H9 (cell line): ENCODE results near the gene MAP1LC3B. TPM values are rescaled to one million over a fixed set of nuclear protein-coding genes. Genes with fewer than 3 reads are reported as not detected.

Experiments
- DNase-seq: peaks from one replicate; pipeline ENCODE4 v3.0.0-alpha.2; 2017
- H2AFZ ChIP-seq: one replicate; pipeline ENCODE4 v1.6.1; 2013; ENCODE audit warnings: mild to moderate bottlenecking, low read length, control low read depth, moderate library complexity
- H2AK5ac ChIP-seq: 2 replicates; pipeline ENCODE4 v1.6.1; 2013; ENCODE audit warnings: low read length, control low read depth, mixed read lengths; ENCODE audit not compliant: insufficient read length
- H2BK120ac ChIP-seq: one replicate; pipeline ENCODE4 v1.6.1; 2013; ENCODE audit warnings: low read depth, mild to moderate bottlenecking, low read length, control low read depth, inconsistent platforms; ENCODE audit not compliant: poor library complexity, severe bottlenecking
- H2BK12ac ChIP-seq: 2 replicates; pipeline ENCODE4 v1.6.1; 2013; ENCODE audit warnings: low read length, control low read depth, mixed read lengths, low read depth; ENCODE audit not compliant: insufficient read length
- H2BK15ac ChIP-seq: 2 replicates; pipeline ENCODE4 v1.6.1; 2013; ENCODE audit warnings: low read depth, low read length, control low read depth
- H2BK20ac ChIP-seq: one replicate; pipeline ENCODE4 v1.6.1; 2013; ENCODE audit warnings: low read depth, mild to moderate bottlenecking, low read length, control low read depth, inconsistent platforms; ENCODE audit not compliant: poor library complexity, severe bottlenecking
- H2BK5ac ChIP-seq: 2 replicates; pipeline ENCODE4 v1.6.1; 2013; ENCODE audit warnings: low read length, control low read depth, mixed read lengths; ENCODE audit not compliant: insufficient read length
- H3K14ac ChIP-seq: 2 replicates; pipeline ENCODE4 v1.6.1; 2013; ENCODE audit warnings: low read length, control low read depth; ENCODE audit not compliant: insufficient read depth
- H3K18ac ChIP-seq: 2 replicates; pipeline ENCODE4 v1.6.1; 2013; ENCODE audit warnings: low read depth, mild to moderate bottlenecking, mixed read lengths, low read length, control low read depth; ENCODE audit not compliant: insufficient read length
- H3K23ac ChIP-seq: 2 replicates; pipeline ENCODE4 v1.6.1; 2013; ENCODE audit warnings: low read length, control low read depth, mixed read lengths, low read depth; ENCODE audit not compliant: insufficient read length
- H3K23me2 ChIP-seq: 2 replicates; pipeline ENCODE4 v1.6.1; 2013; ENCODE audit warnings: low read depth, mild to moderate bottlenecking, mixed read lengths, low read length, control low read depth; ENCODE audit not compliant: insufficient read length, poor library complexity, severe bottlenecking
- H3K27ac ChIP-seq: 2 replicates; pipeline ENCODE4 v1.5.1; 2013; ENCODE audit warnings: low read length, control low read depth, mixed read lengths, low read depth; ENCODE audit not compliant: insufficient read length
- H3K27me3 ChIP-seq: 2 replicates; pipeline ENCODE4 v1.6.1; 2013; ENCODE audit warnings: low read length, control low read depth, inconsistent platforms; ENCODE audit not compliant: insufficient read depth
- H3K4ac ChIP-seq: 2 replicates; pipeline ENCODE4 v1.6.1; 2013; ENCODE audit warnings: low read depth, mild to moderate bottlenecking, control low read depth, inconsistent platforms, low read length, moderate library complexity
- H3K4me1 ChIP-seq: 2 replicates; pipeline ENCODE4 v1.6.1; 2013; ENCODE audit warnings: low read length, control low read depth, inconsistent platforms; ENCODE audit not compliant: insufficient read depth
- H3K4me2 ChIP-seq: 2 replicates; pipeline ENCODE4 v1.6.1; 2013; ENCODE audit warnings: low read length, control low read depth, mixed read lengths; ENCODE audit not compliant: insufficient read length, insufficient read depth
- H3K56ac ChIP-seq: 2 replicates; pipeline ENCODE4 v1.6.1; 2013; ENCODE audit warnings: low read depth, mild to moderate bottlenecking, mixed read lengths, low read length, control low read depth; ENCODE audit not compliant: insufficient read length
- H3K79me1 ChIP-seq: 2 replicates; pipeline ENCODE4 v1.6.1; 2013; ENCODE audit warnings: low read depth, mild to moderate bottlenecking, moderate library complexity, low read length, control low read depth, inconsistent platforms; ENCODE audit not compliant: insufficient read depth, poor library complexity, severe bottlenecking
- H3K79me2 ChIP-seq: 2 replicates; pipeline ENCODE4 v1.6.1; 2013; ENCODE audit warnings: low read length, control low read depth, inconsistent platforms; ENCODE audit not compliant: insufficient read depth
- H3K9ac ChIP-seq: 2 replicates; pipeline ENCODE4 v1.6.1; 2013; ENCODE audit warnings: low read length, control low read depth, mixed read lengths; ENCODE audit not compliant: insufficient read length; ENCODE audit errors: extremely low read depth
- H3K9me3 ChIP-seq: one replicate; pipeline ENCODE4 v1.6.1; 2013; ENCODE audit warnings: low read depth, low read length, inconsistent platforms; ENCODE audit not compliant: control insufficient read depth
- H3T11ph ChIP-seq: one replicate; pipeline ENCODE4 v1.6.1; 2013; ENCODE audit warnings: mild to moderate bottlenecking, low read length, control low read depth, inconsistent platforms
- H4K20me1 ChIP-seq: one replicate; pipeline ENCODE4 v1.6.1; 2013; ENCODE audit not compliant: control insufficient read depth, insufficient read length, insufficient read depth
- H4K5ac ChIP-seq: 2 replicates; pipeline ENCODE4 v1.6.1; 2013; ENCODE audit warnings: low read depth, mild to moderate bottlenecking, mixed read lengths, low read length, control low read depth; ENCODE audit not compliant: insufficient read length
- H4K8ac ChIP-seq: replicated peaks from 2 replicates; pipeline ENCODE4 v1.6.1; 2013; ENCODE audit warnings: low read length, control low read depth, mixed read lengths, low read depth; ENCODE audit not compliant: insufficient read length
- H4K91ac ChIP-seq: 2 replicates; pipeline ENCODE4 v1.6.1; 2013; ENCODE audit warnings: low read depth, mild to moderate bottlenecking, moderate library complexity, mixed read lengths, low read length, control low read depth; ENCODE audit not compliant: insufficient read length
- H3K27ac Mint-ChIP-seq, 3 experiments: 2 replicates in 2 of 3; 3 replicates in 1 of 3; pipeline ENCODE4 v1.8.0; 2020 to 2021; ENCODE audit warnings: mixed read lengths in 3 of 3, mild to moderate bottlenecking in 1 of 3, moderate library complexity in 1 of 3
- H3K27me3 Mint-ChIP-seq: 2 replicates; pipeline ENCODE4 v1.8.0; 2021; ENCODE audit warnings: low read depth, mild to moderate bottlenecking, moderate library complexity, mixed read lengths
- H3K36me3 Mint-ChIP-seq, 3 experiments: 2 replicates in 2 of 3; 3 replicates in 1 of 3; pipeline ENCODE4 v1.8.0; 2020 to 2021; ENCODE audit warnings: low read depth in 3 of 3, mixed read lengths in 3 of 3; ENCODE audit not compliant: insufficient read depth in 1 of 3
- H3K4me1 Mint-ChIP-seq, 2 experiments: 2 replicates each; pipeline ENCODE4 v1.8.0; 2020; ENCODE audit warnings: mixed read lengths in 2 of 2
- H3K4me3 Mint-ChIP-seq, 2 experiments: 2 replicates in 1 of 2; 3 replicates in 1 of 2; pipeline ENCODE4 v1.8.0; 2020 to 2021; ENCODE audit warnings: mild to moderate bottlenecking in 2 of 2, mixed read lengths in 2 of 2, moderate library complexity in 1 of 2
- H3K9me3 Mint-ChIP-seq, 2 experiments: 2 replicates in 1 of 2; 3 replicates in 1 of 2; pipeline ENCODE4 v1.8.0; 2020; ENCODE audit warnings: mild to moderate bottlenecking in 2 of 2, mixed read lengths in 2 of 2, moderate library complexity in 1 of 2
- WGBS: extraction: QIAGEN DNeasy Blood & Tissue Kit; methylation state at CpG from one replicate; pipeline ENCODE4 v1.1.7; 2013; ENCODE audit warnings: missing lambda C conversion rate, low lambda C conversion rate, mixed read lengths; ENCODE audit not compliant: insufficient read length; ENCODE audit errors: extremely low coverage; 5-methylcytosine and 5-hydroxymethylcytosine counted together
- total RNA-seq: library from RNA; stranded (reverse); gene quantifications from 2 replicates; pipeline ENCODE4 v1.2.1, GENCODE V29; 2021
- TF ChIP-seq, protein P1 (sequence below): fragments of 200-600 bp; sonication (generic); conservative IDR thresholded peaks from 3 replicates; pipeline ENCODE4 v1.8.0; 2021; ENCODE audit warnings: antibody characterized with exemption, mild to moderate bottlenecking

The MAP1LC3B gene
- total RNA-seq, 1 experiment from 2014 or later = 47.1 TPM

- Histone ChIP-seq H3K4me1 (no peaks in the 10 kb centered on the region), H3K4ac (no peak overlapping the region), H3K56ac (no peak overlapping the region), H3K27ac (no peak overlapping the region), H3K9ac (no peak overlapping the region), H3K14ac (no peak overlapping the region), H3K23me2 (no peaks in the 10 kb centered on the region), H3K79me2 (no peaks in the 10 kb centered on the region), H3K18ac (no peak overlapping the region), H2BK120ac (no peak overlapping the region), H3K23ac (no peak overlapping the region), H2BK5ac (no peak overlapping the region), H2BK20ac (no peak overlapping the region), H4K20me1 (no peaks in the 10 kb centered on the region), H2AFZ (no peak overlapping the region), H3T11ph (no peak overlapping the region), H2BK15ac (no peak overlapping the region), H2AK5ac (no peak overlapping the region), H4K91ac (no peak overlapping the region), H3K79me1 (no peaks in the 10 kb centered on the region), H3K9me3 (no peaks in the 10 kb centered on the region), H2BK12ac (no peak overlapping the region), H4K8ac (no peak overlapping the region), H3K4me2 (no peak overlapping the region), H3K27me3 (no peaks in the 10 kb centered on the region), H4K5ac (no peak overlapping the region)
- Mint-ChIP-seq H3K27me3 (no peaks in the 10 kb centered on the region), H3K36me3 (peaks cover 27 to 73% (median 70%) of the 10 kb centered on the region in 3 experiments; a peak in 6 of 7 replicates), H3K4me1 (no peaks in the 10 kb centered on the region; a peak in 1 of 4 replicates), H3K4me3 (no peak overlapping the region), H3K9me3 (no peaks in the 10 kb centered on the region), H3K27ac (peak overlapping the region in 2 of 3 experiments; percentile 23 to 61; a peak in 4 of 7 replicates)
- no peak for DNase-seq
- TF ChIP-seq, protein P1, sequence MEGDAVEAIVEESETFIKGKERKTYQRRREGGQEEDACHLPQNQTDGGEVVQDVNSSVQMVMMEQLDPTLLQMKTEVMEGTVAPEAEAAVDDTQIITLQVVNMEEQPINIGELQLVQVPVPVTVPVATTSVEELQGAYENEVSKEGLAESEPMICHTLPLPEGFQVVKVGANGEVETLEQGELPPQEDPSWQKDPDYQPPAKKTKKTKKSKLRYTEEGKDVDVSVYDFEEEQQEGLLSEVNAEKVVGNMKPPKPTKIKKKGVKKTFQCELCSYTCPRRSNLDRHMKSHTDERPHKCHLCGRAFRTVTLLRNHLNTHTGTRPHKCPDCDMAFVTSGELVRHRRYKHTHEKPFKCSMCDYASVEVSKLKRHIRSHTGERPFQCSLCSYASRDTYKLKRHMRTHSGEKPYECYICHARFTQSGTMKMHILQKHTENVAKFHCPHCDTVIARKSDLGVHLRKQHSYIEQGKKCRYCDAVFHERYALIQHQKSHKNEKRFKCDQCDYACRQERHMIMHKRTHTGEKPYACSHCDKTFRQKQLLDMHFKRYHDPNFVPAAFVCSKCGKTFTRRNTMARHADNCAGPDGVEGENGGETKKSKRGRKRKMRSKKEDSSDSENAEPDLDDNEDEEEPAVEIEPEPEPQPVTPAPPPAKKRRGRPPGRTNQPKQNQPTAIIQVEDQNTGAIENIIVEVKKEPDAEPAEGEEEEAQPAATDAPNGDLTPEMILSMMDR = no peak
- no CpG with 5 or more reads among the region's 11 CpGs for WGBS
Observed at GRCh38 chr16:87410530-87410929, 18.4 kb downstream of the MAP1LC3B start.
